Liver (tissue), 9 donors: ENCODE results near the gene ME1. TPM values are rescaled to one million over a fixed set of nuclear protein-coding genes. Genes with fewer than 3 reads are reported as not detected.

Source experiments
- DNase-seq: peaks from one replicate; pipeline ENCODE4 v3.0.0-alpha.2; 2017; ENCODE audit warnings: low spot score
- H3K27ac ChIP-seq, 2 donors: one replicate each; pipeline ENCODE4 v1.7.0; 2013; ENCODE audit warnings: inconsistent platforms in 2 of 2, low read length in 2 of 2, control low read depth in 1 of 2, low read depth in 1 of 2, mild to moderate bottlenecking in 1 of 2
- H3K27me3 ChIP-seq, 4 donors: one replicate each; pipeline versions ENCODE4 v1.6.1 to v1.7.0; 2013; ENCODE audit warnings: low read length in 3 of 4, inconsistent platforms in 1 of 4, mild to moderate bottlenecking in 1 of 4, moderate library complexity in 1 of 4; ENCODE audit not compliant: control insufficient read depth in 4 of 4, insufficient read depth in 4 of 4
- H3K36me3 ChIP-seq, 4 donors: one replicate each; pipeline versions ENCODE4 v1.6.1 to v1.7.0; 2013; ENCODE audit warnings: low read length in 3 of 4, mild to moderate bottlenecking in 3 of 4, low read depth in 1 of 4, moderate library complexity in 1 of 4; ENCODE audit not compliant: control insufficient read depth in 4 of 4, insufficient read depth in 3 of 4
- H3K4me1 ChIP-seq, 4 donors: one replicate each; pipeline versions ENCODE4 v1.6.1 to v1.7.0; 2013; ENCODE audit warnings: low read length in 3 of 4, mild to moderate bottlenecking in 3 of 4, moderate library complexity in 1 of 4; ENCODE audit not compliant: control insufficient read depth in 4 of 4, insufficient read depth in 4 of 4
- H3K4me3 ChIP-seq, 3 donors: one replicate each; pipeline versions ENCODE4 v1.6.1 to v1.7.0; 2013; ENCODE audit warnings: low read length in 3 of 3, control low read depth in 1 of 3, low read depth in 1 of 3, mild to moderate bottlenecking in 1 of 3
- H3K9ac ChIP-seq, 2 donors: one replicate each; pipeline ENCODE4 v1.7.0; 2013; ENCODE audit warnings: low read length in 2 of 2, mild to moderate bottlenecking in 2 of 2, moderate library complexity in 2 of 2, control low read depth in 1 of 2, low read depth in 1 of 2
- H3K9me3 ChIP-seq, 4 donors: one replicate each; pipeline versions ENCODE4 v1.6.1 to v1.7.0; 2013; ENCODE audit warnings: low read length in 3 of 4; ENCODE audit not compliant: control insufficient read depth in 4 of 4
- EGR1 ChIP-seq, 2 donors: IDR thresholded peaks; 2 replicates each; pipeline ENCODE4 v1.6.1; 2016 to 2018; ENCODE audit warnings: antibody characterized with exemption in 2 of 2, low read depth in 2 of 2
- FOXA1 ChIP-seq: IDR thresholded peaks from 2 replicates; pipeline ENCODE4 v1.6.1; 2016; ENCODE audit warnings: antibody characterized with exemption
- FOXA2 ChIP-seq: IDR thresholded peaks from 2 replicates; pipeline ENCODE4 v1.6.1; 2016; ENCODE audit warnings: antibody characterized with exemption
- GABPA ChIP-seq, 2 donors: IDR thresholded peaks in 1 of 2; conservative IDR thresholded peaks in 1 of 2; 2 replicates each; pipeline ENCODE4 v1.6.1; 2016; ENCODE audit warnings: antibody characterized with exemption in 2 of 2, mild to moderate bottlenecking in 1 of 2, moderate library complexity in 1 of 2
- HNF4A ChIP-seq, 2 donors: conservative IDR thresholded peaks; 2 replicates each; pipeline ENCODE4 v1.6.1; 2016; ENCODE audit warnings: antibody characterized with exemption in 2 of 2, mild to moderate bottlenecking in 2 of 2
- HNF4G ChIP-seq: IDR thresholded peaks from 2 replicates; pipeline ENCODE4 v1.6.1; 2016; ENCODE audit warnings: antibody characterized with exemption
- JUND ChIP-seq, 2 donors: IDR thresholded peaks; 2 replicates each; pipeline ENCODE4 v1.6.1; 2016; ENCODE audit warnings: antibody characterized with exemption in 2 of 2
- NR2F2 ChIP-seq: IDR thresholded peaks from 2 replicates; pipeline ENCODE4 v1.6.1; 2016; ENCODE audit warnings: antibody characterized with exemption
- RAD21 ChIP-seq, 2 donors: IDR thresholded peaks; 2 replicates each; pipeline ENCODE4 v1.6.1; 2016; ENCODE audit warnings: antibody characterized with exemption in 2 of 2, mild to moderate bottlenecking in 2 of 2
- RXRA ChIP-seq, 2 donors: IDR thresholded peaks; 2 replicates each; pipeline ENCODE4 v1.6.1; 2017 to 2018; ENCODE audit warnings: antibody characterized with exemption in 2 of 2, mild to moderate bottlenecking in 1 of 2
- SP1 ChIP-seq: IDR thresholded peaks from 2 replicates; pipeline ENCODE4 v1.6.1; 2018; ENCODE audit warnings: antibody characterized with exemption, mild to moderate bottlenecking
- TAF1 ChIP-seq: conservative IDR thresholded peaks from 2 replicates; pipeline ENCODE4 v1.6.1; 2016; ENCODE audit warnings: antibody characterized with exemption, mild to moderate bottlenecking
- YY1 ChIP-seq: IDR thresholded peaks from 2 replicates; pipeline ENCODE4 v1.6.1; 2016; ENCODE audit warnings: antibody characterized with exemption, mild to moderate bottlenecking
- WGBS: extraction: QIAGEN DNeasy Blood & Tissue Kit; methylation state at CpG from one replicate; pipeline ENCODE4 v1.1.7; 2013; 5-methylcytosine and 5-hydroxymethylcytosine counted together
- polyA plus RNA-seq, 2 donors: library from polyadenylated mRNA; stranded (reverse) in 1 of 2; unstranded in 1 of 2; fragments of 200-250 nt in 1 of 2; fragments of >200 nt in 1 of 2; fragmentation: Nextera tagmentation in 1 of 2; extraction: Ambion mirVana in 1 of 2; gene quantifications; one replicate each; pipeline versions ENCODE4 v1.2.1 to v1.2.3, GENCODE V29; 2013 to 2015
- total RNA-seq, 2 donors: library from RNA; depleted of rRNA; stranded (reverse); fragments of >200 nt; gene quantifications; one replicate each; pipeline ENCODE4 v1.2.3, GENCODE V29; 2014
- TF ChIP-seq, protein P1 (sequence below): IDR thresholded peaks from 2 replicates; pipeline ENCODE4 v1.6.1; 2016; ENCODE audit warnings: antibody characterized with exemption
- TF ChIP-seq, protein P2 (sequence below): IDR thresholded peaks from 2 replicates; pipeline ENCODE4 v1.6.1; 2016; ENCODE audit warnings: antibody characterized with exemption
- TF ChIP-seq, protein P3 (sequence below): IDR thresholded peaks from 2 replicates; pipeline ENCODE4 v1.6.1; 2016; ENCODE audit warnings: antibody characterized with exemption, mild to moderate bottlenecking
- TF ChIP-seq, protein P4 (sequence below): fragments of 150-350 bp; IDR thresholded peaks from 2 replicates; pipeline ENCODE4 v1.5.1; 2017; ENCODE audit warnings: improper control_type of control experiment, low read depth, low read length; ENCODE audit not compliant: missing input control
- TF ChIP-seq, protein P5 (sequence below): IDR thresholded peaks from 2 replicates; pipeline ENCODE4 v1.6.1; 2016; ENCODE audit warnings: antibody characterized with exemption
- donor health status: healthy.
- donor health status: healthy.
- donor health status: healthy.
- donor health status: healthy.
- donor health status: healthy.

ME1 gene
- total and polyA plus RNA-seq, 4 donors = 4.3 to 7.8 (median 5.5) TPM

DNA sequence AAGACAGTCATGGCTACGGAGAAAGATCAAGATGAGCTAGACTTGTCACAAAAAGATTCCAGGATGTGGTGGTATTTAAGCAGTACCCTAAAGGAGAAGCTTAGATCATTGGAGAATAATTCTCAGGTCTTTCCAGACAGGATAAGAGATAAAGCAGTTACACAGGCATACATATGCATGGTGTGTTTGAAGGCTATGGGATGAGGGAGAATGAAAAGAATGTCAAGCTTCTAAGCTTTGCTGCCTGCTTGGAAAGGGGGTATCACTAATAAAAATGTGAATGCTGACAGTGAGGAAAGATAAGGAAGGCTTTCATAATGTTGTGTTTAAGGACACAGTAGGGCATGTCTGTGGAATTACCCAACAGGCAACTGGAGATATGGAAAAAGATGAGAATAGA is 209.6 kb downstream of the ME1 start:
- Histone ChIP-seq H3K9ac (no peak overlapping the region), H3K4me3 (no peak overlapping the region), H3K9me3 (no peaks in the 10 kb centered on the region), H3K36me3 (peaks cover 0 to 2% (median 0%) of the 10 kb centered on the region in 4 donors), H3K27me3 (no peaks in the 10 kb centered on the region), H3K4me1 (no peaks in the 10 kb centered on the region), H3K27ac (no peak overlapping the region)
- TF ChIP-seq HNF4G = no peak
- TF ChIP-seq, protein P1, sequence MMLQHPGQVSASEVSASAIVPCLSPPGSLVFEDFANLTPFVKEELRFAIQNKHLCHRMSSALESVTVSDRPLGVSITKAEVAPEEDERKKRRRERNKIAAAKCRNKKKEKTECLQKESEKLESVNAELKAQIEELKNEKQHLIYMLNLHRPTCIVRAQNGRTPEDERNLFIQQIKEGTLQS = no peak
- TF ChIP-seq, protein P2, sequence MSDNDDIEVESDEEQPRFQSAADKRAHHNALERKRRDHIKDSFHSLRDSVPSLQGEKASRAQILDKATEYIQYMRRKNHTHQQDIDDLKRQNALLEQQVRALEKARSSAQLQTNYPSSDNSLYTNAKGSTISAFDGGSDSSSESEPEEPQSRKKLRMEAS = no peak
- no peak for TF ChIP-seq NR2F2
- TF ChIP-seq, protein P3, sequence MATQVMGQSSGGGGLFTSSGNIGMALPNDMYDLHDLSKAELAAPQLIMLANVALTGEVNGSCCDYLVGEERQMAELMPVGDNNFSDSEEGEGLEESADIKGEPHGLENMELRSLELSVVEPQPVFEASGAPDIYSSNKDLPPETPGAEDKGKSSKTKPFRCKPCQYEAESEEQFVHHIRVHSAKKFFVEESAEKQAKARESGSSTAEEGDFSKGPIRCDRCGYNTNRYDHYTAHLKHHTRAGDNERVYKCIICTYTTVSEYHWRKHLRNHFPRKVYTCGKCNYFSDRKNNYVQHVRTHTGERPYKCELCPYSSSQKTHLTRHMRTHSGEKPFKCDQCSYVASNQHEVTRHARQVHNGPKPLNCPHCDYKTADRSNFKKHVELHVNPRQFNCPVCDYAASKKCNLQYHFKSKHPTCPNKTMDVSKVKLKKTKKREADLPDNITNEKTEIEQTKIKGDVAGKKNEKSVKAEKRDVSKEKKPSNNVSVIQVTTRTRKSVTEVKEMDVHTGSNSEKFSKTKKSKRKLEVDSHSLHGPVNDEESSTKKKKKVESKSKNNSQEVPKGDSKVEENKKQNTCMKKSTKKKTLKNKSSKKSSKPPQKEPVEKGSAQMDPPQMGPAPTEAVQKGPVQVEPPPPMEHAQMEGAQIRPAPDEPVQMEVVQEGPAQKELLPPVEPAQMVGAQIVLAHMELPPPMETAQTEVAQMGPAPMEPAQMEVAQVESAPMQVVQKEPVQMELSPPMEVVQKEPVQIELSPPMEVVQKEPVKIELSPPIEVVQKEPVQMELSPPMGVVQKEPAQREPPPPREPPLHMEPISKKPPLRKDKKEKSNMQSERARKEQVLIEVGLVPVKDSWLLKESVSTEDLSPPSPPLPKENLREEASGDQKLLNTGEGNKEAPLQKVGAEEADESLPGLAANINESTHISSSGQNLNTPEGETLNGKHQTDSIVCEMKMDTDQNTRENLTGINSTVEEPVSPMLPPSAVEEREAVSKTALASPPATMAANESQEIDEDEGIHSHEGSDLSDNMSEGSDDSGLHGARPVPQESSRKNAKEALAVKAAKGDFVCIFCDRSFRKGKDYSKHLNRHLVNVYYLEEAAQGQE = no peak
- TF ChIP-seq, protein P4, sequence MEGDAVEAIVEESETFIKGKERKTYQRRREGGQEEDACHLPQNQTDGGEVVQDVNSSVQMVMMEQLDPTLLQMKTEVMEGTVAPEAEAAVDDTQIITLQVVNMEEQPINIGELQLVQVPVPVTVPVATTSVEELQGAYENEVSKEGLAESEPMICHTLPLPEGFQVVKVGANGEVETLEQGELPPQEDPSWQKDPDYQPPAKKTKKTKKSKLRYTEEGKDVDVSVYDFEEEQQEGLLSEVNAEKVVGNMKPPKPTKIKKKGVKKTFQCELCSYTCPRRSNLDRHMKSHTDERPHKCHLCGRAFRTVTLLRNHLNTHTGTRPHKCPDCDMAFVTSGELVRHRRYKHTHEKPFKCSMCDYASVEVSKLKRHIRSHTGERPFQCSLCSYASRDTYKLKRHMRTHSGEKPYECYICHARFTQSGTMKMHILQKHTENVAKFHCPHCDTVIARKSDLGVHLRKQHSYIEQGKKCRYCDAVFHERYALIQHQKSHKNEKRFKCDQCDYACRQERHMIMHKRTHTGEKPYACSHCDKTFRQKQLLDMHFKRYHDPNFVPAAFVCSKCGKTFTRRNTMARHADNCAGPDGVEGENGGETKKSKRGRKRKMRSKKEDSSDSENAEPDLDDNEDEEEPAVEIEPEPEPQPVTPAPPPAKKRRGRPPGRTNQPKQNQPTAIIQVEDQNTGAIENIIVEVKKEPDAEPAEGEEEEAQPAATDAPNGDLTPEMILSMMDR = no peak
- TF ChIP-seq HNF4A (conservative IDR thresholded peaks at IDR 0.05) = no peak
- TF ChIP-seq RXRA (IDR thresholded peaks at IDR 0.05) = no peak
- no peak for TF ChIP-seq FOXA2
- TF ChIP-seq, protein P5, sequence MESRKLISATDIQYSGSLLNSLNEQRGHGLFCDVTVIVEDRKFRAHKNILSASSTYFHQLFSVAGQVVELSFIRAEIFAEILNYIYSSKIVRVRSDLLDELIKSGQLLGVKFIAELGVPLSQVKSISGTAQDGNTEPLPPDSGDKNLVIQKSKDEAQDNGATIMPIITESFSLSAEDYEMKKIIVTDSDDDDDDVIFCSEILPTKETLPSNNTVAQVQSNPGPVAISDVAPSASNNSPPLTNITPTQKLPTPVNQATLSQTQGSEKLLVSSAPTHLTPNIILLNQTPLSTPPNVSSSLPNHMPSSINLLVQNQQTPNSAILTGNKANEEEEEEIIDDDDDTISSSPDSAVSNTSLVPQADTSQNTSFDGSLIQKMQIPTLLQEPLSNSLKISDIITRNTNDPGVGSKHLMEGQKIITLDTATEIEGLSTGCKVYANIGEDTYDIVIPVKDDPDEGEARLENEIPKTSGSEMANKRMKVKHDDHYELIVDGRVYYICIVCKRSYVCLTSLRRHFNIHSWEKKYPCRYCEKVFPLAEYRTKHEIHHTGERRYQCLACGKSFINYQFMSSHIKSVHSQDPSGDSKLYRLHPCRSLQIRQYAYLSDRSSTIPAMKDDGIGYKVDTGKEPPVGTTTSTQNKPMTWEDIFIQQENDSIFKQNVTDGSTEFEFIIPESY = no peak
- no peak for TF ChIP-seq SP1
- no peak for TF ChIP-seq JUND (IDR thresholded peaks at IDR 0.05)
- TF ChIP-seq YY1 = no peak
- no peak for TF ChIP-seq FOXA1
- no peak for TF ChIP-seq EGR1 (IDR thresholded peaks at IDR 0.05; ENCODE audit: low read depth in 2 of 2)
- no peak for TF ChIP-seq TAF1
- TF ChIP-seq RAD21 (IDR thresholded peaks at IDR 0.05) = no peak
- TF ChIP-seq GABPA (IDR thresholded peaks at IDR 0.05 in 1 of 2, conservative IDR thresholded peaks at IDR 0.05 in 1 of 2) = no peak
- WGBS = 91% methylated on average over 1 of the region's 1 CpG
- DNase-seq = no peak
